HG02943 (cell line): ENCODE measurements around the gene APEH.
"Not testable (repeated sequence)": the region's sequence is repeated elsewhere in the genome, so short reads cannot be mapped to it uniquely, and the experiment has no call there.

ENCODE experiments used
- ATAC-seq: cut with Tn5 transposase; IDR thresholded peaks from one replicate; pipeline ENCODE4 v1.9.1; 2021; ENCODE audit warnings: mild to moderate bottlenecking, low read depth, moderate library complexity; ENCODE audit not compliant: unreplicated experiment

The APEH gene

DNA sequence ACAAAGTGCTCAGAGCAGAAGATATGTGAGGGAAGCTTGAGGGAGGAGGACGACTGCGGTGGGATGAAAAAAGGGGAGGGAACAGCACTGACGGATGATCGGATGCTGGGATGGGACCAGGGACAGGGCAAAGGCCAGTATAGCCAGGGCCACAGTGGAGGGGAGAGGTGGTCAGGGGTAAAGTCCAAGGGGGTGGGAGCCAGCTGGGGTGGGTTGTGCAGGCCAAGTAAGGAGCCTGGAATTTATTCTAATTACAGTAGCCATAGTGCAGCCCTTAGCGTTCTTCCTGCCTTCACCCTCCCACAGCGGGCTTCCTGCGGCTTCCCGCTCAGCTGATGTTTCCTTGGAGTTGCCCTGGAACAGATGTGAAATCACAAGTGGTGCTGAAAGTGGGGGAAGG lies 7.6 kb upstream of the APEH start:
- no peak for ATAC-seq

DNA sequence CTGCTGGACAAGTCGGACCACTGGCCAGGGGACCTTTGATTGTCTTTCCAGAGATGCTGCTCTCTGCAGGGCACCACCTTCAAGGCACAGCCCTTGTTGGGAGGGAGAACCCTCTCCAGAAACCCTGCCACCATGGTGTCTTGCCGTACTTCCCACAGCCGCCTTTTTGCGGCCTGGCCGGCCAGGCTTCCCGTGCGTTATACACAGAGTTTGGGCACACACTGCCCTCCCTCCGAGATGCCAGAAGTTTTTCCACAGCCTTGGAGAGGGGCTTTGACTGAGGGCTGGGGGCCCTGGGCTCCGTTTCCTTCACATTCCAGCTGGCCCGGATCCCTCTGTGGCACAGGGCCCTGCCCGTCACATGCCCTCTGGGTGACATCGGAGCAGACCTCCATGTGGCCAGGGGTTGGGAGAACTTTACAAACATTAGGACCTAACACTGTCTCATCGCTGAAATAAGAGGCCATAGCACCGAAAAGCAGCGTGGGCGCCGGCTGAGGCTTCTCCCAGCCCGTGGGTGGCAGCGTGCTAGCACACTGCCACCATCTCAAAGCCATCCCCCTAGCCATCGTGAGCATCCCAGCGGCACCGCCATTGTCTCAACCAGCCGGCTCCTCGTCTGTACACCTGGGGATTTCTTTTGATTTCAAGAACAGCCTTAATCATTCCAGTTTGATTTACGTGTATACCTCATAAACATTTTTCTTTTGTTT lies 6.3 kb upstream of the APEH start:
- ATAC-seq, result no peak

DNA sequence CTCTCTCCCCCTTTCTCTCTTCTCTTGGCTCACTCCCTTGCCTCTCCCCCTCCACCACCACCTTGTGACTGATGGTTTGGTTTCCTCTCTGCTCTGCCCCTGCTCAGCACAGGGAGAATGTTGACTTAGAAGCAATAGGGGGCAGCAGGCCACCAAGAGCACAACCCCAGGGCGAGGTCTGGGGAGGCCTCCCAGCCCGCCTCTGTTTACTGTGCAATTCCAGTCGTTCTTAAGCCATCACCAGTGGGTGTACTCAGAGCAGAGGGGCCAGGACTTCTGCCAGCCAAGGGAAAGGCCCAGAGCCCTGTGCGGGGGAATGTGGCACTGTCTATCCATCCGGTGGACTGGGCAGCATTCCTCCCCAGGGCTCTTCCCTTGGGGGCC lies 5.7 kb upstream of the APEH start:
- ATAC-seq, result no peak

DNA sequence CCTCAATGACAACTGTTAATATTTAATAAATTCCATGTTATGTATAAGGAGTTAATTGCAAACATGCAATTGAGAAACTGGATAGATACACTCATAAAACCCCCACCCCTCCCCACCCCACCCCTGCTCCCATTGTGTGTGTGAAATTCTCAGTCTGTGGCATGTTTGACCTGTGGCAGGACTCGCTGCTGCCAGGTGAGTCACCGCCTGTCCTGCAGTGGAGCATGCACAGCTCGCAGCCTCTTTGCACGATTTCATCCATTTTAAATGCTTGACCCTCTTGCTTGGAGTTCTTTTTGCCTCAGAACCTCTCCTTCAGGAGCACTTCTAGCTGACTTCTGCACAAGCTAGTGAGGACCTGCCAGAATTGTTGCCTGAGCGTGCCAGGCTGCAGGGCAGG lies 5.3 kb upstream of the APEH start:
- ATAC-seq, result no peak

DNA sequence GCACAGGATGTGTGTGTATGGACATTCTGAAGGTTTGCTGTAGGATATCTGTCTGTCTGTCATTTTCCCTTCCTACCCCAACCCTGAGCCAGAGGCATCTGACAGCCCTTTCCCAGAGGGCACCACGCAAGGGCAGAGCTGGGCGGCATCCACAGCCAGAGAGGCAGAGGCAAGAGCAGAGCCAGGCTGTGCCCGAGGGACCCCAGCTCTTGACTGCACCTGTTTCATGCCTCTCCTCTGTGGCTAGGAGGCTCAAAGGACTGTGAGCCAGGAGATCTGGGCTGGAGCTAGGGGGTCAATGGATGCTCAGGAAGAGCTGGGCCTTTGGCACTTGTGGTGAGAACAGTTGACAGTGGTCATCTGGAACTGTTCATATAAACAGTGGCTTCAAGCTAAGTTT lies 4.8 kb upstream of the APEH start:
- ATAC-seq, result no peak

DNA sequence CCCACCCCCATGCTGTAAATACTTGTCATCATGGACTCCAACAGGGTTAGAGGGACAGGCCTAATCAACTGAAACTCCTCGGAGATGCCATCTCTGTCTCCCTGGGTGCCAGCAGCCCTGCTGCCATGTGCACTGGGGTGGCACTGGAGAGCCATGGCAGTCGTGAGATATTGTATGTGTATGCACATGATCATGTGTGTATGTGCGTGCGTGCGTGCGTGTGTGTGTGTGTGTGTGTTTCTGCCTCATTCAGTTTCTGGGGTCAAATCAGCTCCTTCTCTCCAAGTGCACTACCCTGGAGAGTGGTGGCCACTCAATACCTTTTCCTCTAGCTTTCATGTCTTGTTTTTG lies 3.2 kb upstream of the APEH start:
- ATAC-seq, result no peak

DNA sequence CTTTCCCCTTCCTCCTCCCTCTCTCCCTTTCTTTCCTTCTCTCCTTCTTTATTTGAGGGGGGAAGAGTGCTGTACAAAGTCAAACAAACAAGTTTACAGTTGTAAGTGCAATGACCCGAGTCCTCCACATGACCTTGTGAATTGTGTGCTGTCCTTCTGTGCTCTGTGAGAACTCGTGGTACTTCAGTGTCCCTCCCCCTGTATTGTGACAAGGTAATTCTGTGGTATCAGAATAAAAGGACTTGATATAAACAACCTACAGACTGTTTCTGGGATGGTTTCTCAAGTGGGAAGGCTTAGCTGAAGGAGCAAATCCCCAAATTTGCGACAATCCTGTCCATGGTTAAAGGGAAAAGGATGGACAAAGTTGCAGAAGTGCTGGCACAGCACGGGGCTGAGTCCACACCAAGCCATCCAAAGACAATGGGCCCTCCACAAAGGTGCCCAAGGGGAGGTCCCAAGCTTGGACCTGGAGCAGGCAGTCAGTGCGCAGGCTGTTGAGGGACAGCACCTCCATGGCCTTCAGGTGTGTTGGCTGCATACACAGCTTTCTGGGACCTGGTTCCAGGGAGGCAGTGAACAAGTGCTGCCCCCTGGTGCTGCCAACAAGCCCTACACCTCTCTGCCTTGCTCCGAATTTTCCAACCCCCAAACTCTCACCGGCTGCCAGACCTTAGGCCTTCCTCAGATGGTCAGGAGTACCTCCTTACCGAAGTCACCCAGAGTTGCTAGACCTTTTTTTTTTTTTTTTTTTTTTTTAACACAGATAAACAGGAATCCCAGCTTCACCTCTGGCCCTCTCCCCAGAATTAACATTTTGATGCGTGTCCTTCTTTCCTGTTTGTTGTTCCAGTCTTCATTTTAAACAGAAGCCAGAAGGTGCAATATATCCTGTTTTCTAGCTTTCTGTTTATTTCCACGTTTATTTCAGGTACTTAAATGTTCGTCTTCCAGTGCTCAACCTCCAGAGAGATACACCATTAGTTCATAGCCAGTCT lies 2.6 kb upstream of the APEH start:
- no peak for ATAC-seq

DNA sequence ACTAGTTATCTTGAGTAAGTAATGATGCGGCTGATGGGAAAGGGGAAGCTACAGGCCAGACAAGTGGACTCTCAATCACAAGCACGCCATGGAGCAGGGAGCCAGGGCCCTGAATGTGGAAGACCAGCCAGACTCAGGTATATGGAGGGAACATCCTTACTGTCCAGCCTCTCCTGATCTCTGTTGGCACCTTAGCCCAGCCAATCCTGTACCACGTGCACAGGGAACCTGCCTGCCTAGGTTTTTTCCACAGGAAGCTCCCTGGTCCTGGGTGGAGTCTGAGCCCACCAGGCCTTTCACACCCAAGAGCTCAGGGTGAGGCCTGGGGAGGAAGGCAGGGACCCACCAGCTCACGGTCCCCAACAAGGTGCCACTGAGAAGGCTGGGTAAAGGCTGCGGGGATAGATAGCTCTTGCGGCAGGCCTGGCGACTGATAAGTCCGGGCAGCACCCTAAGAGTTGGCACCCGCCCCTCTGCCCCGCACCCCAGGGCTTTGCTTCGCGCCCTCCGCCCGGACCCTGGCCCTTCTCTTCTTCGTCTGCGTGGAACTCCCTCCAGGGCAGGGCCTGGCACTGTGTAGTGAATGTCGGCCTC lies 933 bp upstream of the APEH start:
- ATAC-seq, result peak; percentile 2

DNA sequence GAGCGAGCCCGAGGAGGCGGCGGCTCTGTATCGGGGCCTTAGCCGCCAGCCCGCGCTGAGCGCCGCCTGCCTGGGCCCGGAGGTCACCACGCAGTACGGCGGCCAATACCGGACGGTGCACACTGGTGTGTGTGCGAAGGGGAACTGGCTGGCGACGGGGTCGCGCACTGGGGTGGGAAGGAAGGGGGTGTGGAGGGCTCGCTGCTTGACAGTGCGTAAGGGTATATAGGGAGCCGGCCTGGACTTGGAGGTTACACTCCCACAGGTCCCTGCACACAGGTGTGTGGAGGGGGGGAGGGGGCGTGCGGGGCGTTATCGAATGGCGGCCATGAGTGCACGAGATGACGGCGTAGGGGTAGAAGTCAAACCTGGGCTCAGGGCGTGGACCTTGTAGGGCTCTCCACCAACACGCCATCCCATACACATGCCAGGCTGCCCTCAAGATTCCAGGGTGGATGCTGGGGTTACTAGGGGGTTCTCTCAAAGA lies 389 bp downstream of the APEH start:
- ATAC-seq, result peak; percentile 4

DNA sequence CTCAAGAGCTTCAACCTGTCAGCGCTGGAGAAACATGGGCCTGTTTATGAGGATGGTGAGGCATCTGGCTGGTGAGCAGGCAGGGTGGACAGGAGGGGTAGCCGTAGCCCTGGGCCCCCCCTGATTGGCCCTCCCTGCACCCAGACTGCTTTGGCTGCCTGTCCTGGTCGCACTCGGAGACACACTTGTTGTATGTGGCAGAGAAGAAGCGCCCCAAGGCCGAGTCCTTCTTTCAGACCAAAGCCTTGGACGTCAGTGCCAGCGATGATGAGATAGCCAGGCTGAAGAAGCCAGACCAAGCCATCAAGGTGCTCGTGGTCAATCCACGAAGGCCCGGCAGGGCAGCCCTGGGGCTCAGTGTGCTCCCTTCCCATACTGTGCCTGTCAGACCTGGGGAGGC lies 1.8 kb downstream of the APEH start:
- no peak for ATAC-seq

DNA sequence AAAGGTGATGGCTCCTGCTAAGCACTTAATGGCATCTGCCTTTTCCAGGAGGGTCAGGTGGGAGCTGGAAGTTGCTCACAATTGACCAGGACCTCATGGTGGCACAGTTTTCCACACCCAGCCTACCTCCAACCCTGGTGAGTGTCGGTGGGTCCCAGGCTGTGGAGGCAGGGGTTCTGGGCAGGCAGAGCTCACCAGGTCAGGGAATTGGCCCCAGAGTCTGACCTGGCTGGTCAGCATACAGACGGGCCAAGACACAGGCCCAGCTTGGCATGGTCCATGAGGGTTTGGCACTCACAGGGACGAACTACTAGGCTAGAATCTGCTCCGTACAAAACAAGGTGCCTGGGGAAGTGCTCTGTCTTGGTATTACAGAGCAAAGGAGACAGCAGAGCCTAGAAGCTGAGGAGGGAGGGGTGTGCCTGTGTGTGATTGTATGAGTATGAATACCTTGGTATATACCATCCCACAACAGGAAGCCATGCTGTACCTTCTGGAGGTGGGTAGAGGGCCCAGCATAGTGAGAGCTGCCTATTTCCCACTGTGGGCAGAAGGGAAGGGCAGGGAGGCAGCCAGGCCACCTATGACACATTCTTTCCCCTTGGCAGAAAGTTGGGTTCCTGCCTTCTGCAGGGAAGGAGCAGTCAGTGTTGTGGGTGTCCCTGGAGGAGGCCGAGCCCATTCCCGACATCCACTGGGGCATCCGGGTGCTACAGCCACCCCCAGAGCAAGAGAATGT lies 6.5 kb downstream of the APEH start:
- no peak for ATAC-seq

DNA sequence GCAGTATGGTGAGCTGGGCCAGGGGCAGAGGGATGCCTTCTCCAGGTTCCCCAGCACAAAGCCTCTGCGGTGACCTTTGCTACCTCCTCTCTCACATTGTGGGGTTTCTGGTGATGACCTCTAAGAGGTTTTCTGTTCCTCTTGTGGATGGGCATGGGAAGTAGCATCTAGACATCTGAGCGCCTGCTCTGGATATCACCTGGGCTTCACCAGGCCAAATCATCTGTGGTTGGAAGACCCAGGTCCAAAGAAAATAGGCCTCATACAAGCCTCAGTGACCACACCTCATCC lies 7.0 kb downstream of the APEH start:
- ATAC-seq, result no peak

DNA sequence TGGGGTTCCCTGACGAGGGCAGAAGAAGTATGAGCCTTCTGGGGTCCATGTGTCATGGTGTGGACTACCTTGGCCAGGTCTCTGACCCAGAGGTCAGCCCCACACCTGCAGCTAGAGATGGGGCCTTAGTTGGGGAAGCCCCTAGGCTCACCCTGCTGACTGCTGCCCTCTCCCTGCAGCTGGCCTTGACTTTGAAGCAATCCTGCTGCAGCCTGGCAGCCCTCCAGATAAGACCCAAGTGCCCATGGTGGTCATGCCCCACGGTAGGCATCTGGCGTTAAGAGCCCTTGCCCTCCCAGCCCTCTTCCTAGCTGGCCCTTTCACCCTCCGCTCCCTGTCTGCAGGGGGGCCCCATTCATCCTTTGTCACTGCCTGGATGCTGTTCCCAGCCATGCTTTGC lies 7.4 kb downstream of the APEH start:
- no peak for ATAC-seq

DNA sequence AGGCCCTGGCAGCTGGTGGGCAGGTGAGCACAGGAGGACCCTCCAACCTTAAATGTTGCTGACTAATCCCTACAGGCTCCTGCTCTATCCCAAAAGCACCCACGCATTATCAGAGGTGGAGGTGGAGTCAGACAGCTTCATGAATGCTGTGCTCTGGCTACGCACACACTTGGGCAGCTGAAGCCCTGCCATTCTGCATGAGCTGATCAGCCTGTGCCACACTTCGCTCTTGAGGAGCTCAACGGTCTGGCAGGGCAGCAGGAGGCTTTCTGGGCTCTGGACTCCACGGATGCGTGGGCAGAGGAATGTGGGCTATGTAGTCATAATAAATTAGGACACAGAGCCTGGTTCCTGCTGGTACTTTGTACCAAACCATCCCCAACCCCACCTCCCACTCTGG lies 9.0 kb downstream of the APEH start:
- ATAC-seq, result no peak

DNA sequence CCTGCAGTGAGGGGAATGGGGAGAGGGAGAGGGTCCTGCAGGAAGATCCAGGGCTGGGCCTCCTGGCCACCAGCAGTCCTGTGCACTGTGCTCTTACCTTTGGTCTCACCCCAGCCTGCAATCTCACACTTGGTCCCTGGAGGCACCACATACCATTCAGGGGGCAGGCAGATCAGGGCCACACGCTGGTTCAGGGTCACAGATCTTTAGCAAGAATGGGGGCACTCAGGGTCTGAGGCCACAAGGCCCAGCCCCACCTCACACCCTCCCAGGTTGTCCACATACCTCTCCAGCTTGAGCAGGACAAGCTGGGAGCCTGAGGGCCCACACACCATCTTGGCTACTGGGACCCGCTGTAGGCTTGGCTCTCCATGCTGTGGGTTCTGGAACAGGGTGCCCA lies 10.3 kb downstream of the APEH start:
- not testable (repeated sequence) for ATAC-seq

DNA sequence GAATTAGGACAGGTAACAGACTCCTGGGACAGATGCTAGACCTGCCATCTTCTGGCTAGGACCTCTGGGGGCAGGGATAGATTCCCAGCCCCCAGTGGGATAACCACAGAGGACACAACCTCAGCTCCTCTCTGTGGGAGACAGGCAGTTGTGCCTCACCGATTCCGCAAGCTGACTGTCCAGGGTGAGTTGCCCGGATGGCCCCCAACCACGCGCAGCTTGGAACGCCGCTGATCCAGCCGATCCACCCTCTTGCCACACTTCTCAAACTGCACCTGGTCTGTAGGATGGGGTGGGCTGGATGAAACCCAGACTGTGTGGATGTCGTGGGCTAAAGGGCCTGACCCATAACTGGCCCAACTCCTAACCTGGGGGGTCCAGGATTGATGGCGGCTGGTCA lies 11.0 kb downstream of the APEH start:
- ATAC-seq, result not testable (repeated sequence)

DNA sequence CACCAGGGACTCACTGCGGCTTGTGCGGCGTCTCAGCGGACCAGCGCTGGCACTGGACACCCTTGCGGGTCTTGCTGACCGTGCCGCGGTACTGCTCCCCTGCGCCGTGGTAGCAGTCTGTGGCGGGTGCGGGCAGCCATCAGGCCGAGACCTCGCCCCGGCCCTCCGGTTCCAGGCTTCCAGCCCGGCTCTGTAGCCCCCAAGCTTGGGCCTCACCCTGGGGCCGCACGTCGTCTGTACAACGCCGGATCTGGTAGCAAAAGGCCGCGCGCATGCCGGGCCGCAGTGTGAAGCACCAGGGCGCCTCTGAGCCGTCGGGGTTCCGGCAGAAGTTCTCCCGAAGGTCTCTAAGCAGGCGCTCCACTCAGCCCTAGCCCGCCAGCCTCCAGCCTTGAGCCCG lies 11.7 kb downstream of the APEH start:
- ATAC-seq, result not testable (repeated sequence)

DNA sequence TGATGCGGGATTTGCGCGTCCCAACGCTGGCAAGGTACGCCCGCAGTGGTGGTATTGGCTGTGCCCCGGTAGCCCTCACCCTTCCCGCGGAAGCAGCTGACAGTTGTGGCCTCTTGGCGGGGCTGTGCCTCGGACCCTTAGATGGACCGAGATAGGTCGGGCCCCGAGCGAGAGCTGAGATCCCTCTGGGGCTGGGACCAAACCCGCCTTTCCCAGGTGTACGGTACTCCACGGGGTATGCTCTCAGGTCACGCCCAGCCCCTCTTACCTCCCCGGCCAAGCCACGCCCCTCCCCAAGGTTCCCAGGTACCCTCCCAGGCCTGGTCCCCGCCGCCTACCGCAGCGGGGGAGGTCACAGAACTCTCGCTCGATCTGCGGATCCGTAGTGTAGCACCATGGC lies 12.2 kb downstream of the APEH start:
- ATAC-seq, result not testable (repeated sequence)

DNA sequence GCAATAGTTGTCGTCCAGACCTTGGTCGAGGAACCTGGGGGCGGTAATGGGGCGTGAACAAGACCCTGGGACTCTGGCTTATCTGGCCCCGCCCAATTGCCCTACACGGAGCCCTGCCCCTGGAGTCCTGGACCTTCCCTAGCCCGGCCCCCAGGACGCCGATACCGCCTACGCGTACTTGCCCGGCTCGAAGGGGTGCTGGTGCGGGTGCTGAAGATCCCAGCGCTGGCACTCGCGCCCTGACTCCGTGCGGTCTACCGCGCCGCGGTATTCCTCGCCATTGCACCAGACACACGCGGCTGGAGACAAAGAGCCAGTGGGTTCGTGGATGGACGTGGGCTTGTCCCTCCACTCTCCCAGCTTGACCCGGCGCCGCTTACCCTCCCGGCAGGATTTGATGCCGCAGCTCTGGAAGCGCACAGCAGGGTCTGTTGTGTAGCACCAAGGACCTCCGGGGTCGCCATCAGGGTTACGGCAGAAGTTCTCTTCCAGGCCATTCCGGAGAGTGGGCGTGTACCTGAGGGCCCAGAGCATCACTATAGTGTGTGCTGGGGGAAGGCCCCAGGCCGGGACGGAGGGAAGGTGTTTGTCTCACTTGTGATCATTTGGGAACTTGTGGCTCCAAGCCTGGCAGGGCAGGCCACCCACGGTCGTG lies 12.7 kb downstream of the APEH start:
- not testable (repeated sequence) for ATAC-seq

DNA sequence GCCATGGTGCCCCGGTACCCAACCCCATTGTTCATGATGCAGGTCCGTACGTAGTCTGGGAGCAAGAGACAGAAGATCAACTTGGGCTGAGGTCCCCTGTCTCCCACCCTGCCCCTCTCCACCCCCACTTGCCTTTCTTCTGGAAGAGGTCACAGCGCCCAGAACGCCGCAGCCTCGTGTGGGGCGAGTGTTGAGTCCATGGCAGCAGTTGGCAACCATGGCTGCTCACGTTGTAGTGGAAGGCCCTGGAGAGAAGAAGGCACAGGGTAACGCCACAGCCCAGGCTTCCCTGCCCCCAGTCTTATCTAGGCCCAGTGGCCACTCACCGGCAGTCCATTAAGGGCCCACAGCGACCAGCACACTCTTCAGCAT lies 13.3 kb downstream of the APEH start:
- ATAC-seq, result not testable (repeated sequence)
